T follicular helper cell (primary cell): ENCODE data around the gene PABPN1L.
A peak's percentile ranks its signal among the peaks of the same experiment; 100 is the strongest.
"Not testable (repeated sequence)": the region's sequence is repeated elsewhere in the genome, so short reads cannot be mapped to it uniquely, and the experiment has no call there.

Experiments
- DNase-seq: peaks from one replicate; pipeline ENCODE4 v3.0.0-alpha.2; 2020; ENCODE audit warnings: low read depth

Gene PABPN1L

GRCh38 chr16:88827727-88828126 is 38.7 kb downstream of the PABPN1L start:
- DNase-seq: no peak

GRCh38 chr16:88826070-88826840 is 40.2 kb downstream of the PABPN1L start:
- no peak for DNase-seq

GRCh38 chr16:88825146-88825545 is 41.3 kb downstream of the PABPN1L start:
- DNase-seq: no peak

- no peak for DNase-seq
Measured at GRCh38 chr16:88824256-88825077, 42.0 kb downstream of the PABPN1L start.

GRCh38 chr16:88823646-88824045 is 42.8 kb downstream of the PABPN1L start:
- DNase-seq: not testable (repeated sequence)

- DNase-seq: no peak
Measured at GRCh38 chr16:88822281-88823040, 44.0 kb downstream of the PABPN1L start.

- DNase-seq: no peak
Measured at GRCh38 chr16:88821168-88821850, 45.2 kb downstream of the PABPN1L start.

- no peak for DNase-seq
Measured at GRCh38 chr16:88820385-88821025, 46.0 kb downstream of the PABPN1L start.

- no peak for DNase-seq
Measured at GRCh38 chr16:88819126-88819525, 47.3 kb downstream of the PABPN1L start.

- DNase-seq: no peak
Measured at GRCh38 chr16:88818575-88818874, 47.9 kb downstream of the PABPN1L start.

- no peak for DNase-seq
Measured at GRCh38 chr16:88817785-88818574, 48.5 kb downstream of the PABPN1L start.

- no peak for DNase-seq
Measured at GRCh38 chr16:88816736-88817535, 49.5 kb downstream of the PABPN1L start.

GRCh38 chr16:88815901-88816589 is 50.4 kb downstream of the PABPN1L start:
- peak; percentile 36 for DNase-seq

- no peak for DNase-seq
Measured at GRCh38 chr16:88815227-88815626, 51.2 kb downstream of the PABPN1L start.

GRCh38 chr16:88814144-88814502 is 52.3 kb downstream of the PABPN1L start:
- DNase-seq: no peak
